MV-4-11 (cell line): ENCODE measurements around the gene SNX25.

ENCODE experiments used
- DNase-seq: peaks from one replicate; lab custom pipeline; 2025; lab: John Stamatoyannopoulos, UW

Gene SNX25

DNA sequence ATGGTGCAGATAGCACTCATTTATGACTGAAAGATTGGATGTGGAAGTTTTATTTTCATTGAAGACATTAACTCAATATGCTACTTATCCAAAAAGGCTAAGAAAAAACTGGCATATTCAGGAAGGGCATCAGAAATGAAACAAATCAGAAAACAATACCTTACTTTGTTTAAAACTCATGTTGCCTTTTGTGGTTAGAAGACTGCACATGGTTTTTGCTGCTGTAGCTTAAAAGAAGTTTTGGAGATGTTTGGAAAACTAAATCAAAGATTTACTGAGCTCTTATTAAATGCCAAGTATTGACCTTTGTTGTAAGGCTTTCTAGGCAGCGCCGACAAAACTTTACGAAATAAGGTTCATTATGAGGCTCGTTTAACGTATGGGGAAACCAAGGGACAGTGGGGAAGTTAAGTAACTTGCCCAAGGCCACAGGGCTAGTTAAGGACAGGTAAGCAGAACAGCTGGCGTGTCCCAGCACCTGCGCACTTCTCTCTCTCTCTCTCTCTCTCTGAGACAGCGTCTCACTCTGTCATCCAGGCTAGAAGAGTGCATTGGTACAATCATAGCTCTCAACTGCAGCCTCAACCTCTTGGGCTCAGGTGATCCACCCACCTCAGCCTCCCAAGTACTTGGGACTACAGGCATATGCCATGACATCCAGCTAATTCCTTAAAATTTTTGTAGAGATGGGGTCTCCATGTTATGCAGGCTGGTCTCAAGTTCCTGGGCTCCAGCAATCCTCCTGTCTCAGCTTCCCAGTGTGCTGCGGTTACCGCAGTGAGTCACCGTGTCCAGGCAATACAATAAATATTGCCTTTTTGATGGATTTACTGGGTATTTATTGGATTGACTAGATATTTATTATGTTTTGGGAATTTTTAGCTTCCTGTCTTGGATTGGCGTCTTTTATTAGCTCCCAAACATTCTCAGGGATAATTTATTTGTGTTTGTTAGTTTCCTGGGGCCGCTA, 170.2 kb downstream of the SNX25 start:
- DNase-seq, result no peak

DNA sequence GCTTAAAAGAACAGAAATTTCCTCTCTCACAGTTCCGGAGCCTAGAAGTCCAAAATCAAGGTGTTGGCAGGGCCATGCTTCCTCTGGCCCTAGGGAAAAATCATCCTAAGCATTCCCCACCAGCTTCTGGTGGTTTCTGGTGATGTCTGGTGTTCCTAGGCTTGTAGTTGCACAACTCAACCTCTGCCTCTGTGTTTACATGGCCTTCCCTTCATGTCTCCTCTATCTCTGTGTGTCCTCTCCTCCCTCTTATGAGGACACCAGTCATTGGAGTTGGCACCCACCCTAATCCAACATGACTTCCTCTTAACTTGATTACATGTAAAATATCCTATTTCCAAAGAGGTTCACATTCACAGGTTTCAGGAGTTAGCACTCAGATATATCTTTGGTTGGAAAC, 170.9 kb downstream of the SNX25 start:
- DNase-seq, result no peak

DNA sequence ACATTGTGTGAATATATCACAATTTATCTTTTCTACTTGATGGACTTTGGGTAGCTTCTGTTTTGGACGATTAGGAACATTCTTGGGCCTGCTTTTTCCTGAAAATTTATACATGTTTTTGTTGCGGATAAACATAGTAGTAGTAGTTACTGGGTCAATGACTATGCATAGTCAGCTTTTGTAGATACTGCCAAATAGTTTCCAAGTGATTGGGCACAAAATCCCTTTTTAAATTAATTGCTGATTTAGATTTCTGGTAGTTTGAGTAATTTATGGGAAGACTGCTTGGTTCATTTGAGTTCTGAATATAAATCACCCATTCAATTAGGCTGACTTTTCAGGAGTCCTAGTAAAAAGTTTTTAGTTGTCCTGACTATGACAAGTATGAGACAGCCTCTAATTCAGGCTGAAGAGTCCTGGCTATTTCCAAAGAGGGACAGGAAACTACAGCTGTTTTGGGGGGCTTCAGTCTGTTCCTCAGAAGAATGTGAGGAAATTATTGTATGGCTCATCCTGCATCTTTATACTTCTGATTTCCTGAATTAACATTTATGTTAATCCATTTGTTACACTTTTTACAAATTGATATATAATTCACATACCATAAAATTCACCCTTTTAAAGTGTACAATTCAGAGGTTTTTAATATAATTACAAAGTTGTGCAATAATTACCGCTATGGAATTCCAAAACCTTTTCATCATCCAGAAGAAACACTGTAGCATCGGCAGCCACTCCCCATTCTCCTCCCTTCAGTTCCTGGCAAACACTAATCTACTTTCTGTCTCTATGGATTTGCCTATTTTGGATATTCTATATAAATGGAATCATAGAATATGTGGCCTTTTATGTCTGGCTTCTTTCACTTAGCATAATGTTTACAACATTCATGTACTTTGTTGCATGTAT, 172.1 kb downstream of the SNX25 start:
- DNase-seq, result no peak

DNA sequence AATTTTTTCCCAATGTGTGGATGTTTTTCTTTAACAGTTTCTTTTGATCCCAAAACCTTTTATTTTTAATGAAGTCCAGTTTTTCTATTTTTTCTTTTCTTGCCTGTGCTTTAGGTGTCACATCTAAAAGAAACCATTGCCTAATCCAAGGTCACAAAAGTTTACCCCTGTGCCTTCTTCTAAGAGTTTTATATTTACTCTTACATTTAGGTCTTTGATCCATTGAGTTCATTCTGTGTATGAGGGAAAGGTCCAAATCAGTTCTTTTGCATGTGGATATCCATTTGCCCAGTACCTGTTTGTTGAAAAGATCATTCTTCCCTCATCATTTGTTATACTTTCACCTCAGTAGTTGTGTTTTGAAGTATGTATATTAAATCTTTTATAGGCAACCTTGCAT, 173.4 kb downstream of the SNX25 start:
- no peak for DNase-seq

DNA sequence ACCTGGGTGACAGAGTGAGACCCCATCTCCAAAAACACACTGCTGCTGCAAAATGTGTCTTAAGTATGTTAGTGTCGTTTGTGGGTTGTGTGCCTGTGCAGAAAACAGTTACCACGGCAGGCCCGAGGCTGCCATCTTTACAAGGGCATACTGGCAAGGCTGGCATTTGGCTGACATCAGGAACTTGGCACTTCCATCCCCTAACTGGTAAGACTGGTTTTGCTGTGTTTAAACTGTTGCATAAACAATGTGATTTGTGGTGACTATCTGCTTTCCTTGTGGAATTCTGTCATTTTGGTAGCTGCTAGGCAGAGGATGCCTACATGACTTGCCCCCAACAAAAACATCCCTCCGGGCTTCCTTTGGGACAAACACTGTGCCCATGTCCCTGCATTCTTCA, 174.1 kb downstream of the SNX25 start:
- DNase-seq, result no peak

DNA sequence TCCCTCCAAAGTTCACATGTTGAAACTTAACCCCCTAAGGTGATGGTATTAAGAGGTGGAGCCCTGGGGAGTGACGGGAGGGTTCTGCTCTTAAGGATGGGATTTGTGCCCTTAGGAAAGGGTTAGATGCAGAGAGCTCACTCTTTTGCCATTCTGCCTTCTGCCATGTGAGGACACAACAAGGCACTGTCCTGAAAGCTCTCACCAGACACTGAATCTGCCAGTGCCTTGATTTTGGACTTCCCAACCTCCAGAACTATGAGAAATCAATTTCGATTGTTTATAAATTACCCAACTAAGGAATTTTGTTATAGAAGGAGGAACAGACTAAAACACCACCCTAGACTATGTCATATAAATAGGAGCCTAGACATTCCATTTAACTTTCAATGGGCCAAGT, 174.7 kb downstream of the SNX25 start:
- no peak for DNase-seq

DNA sequence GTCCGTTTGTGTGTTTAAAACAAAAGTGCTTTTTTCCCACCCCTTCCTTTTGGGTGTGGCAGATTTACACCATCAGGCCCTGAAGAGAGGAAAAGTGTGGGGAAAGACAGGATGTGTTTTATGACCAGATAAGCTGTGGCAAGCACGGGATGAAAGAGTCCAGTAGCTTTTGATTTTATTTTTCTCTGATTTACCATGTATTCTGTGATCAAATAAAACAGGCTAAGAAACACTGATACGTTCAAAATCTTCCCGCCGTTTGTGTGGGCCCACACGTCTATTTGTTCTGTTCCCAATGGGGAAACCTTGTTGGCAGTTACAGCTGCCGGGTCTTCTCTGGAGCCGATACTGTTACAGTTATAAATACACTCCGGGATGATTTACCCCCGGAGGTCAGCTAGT, 175.5 kb downstream of the SNX25 start:
- DNase-seq, result no peak

DNA sequence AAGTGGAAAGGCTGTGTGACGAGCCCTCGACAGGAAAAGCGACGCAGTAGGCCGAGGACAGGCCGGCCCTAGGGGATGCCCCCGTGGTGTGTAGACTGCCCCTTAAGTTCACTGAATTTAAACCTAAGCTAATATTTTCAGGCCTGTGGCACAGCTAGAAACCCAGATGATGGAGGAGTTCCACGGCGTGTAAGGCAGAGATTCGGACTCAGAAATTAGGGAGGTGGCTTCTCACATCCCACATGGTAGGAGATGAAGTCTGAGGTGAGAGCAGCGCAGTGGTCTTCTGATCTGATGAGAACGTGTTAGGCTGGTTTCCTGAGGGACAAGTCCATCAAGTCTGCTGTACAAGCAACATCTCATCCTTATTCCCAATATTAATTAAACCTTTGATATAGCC, 178.6 kb downstream of the SNX25 start:
- no peak for DNase-seq

DNA sequence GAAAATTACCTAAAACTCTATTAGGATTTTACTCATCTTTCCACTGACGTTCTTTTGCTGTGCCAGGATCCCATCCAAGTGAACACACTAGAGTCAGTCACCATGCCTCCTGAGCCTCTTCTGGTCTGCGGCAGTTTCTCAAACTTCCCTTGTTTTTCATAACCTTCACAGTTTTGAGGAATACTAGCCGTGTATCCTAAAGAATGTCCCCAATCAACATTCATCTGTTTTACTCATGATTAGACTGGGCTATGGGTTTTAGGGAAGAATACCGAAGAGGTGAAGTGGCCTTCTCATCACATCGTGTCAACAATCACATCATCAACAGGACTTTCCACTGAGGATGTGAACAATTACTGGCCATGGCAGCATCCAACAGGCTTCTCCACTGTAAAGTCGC, 181.5 kb downstream of the SNX25 start:
- no peak for DNase-seq

DNA sequence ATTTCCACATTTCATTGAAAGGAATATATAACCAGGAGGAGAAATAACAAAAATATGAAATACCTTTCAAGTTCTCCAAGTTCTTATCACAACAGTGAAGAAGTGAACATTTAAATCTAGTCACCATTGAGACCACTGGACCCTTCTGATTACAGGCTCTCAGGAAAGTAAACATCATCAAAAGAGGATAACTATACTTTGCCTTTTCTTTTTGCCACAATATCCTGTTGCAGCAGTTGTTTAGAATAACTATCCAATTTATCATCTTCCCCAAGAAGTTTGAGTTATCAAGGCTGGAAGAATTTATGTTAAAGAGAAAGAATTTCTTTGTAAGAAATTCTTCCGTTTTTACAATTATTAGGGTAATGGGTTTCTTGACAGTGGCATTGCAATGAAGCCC, 182.8 kb downstream of the SNX25 start:
- no peak for DNase-seq

DNA sequence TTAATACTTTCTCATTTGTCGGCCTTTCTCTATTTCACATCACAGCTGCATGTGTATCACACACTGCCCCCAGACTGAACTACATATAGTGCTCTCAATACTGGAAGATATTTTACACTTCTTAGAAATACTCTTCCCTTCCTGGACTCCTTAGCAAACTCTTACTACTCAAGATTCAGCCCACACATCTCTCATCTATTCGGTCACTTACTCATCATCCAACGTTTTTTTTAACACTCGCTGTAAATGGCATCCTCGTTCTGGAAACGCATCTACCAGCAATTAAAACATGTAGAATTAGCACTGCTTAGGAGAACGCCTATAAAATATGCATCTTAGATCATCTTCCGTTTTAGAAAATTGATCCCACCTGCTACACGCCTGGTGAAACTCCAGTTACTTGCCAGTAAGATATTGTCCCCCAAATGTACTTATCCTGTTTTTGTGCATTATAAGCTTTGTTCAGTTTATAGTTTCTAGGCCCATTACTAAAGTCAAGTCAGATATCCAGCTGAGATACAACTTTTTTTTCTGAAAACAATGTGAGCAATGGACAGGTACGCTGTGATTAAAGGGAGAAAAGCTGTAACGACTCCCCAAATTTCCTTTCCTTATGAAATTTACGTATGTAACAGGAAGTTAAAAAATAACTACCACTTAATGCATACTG, 185.3 kb downstream of the SNX25 start:
- no peak for DNase-seq

DNA sequence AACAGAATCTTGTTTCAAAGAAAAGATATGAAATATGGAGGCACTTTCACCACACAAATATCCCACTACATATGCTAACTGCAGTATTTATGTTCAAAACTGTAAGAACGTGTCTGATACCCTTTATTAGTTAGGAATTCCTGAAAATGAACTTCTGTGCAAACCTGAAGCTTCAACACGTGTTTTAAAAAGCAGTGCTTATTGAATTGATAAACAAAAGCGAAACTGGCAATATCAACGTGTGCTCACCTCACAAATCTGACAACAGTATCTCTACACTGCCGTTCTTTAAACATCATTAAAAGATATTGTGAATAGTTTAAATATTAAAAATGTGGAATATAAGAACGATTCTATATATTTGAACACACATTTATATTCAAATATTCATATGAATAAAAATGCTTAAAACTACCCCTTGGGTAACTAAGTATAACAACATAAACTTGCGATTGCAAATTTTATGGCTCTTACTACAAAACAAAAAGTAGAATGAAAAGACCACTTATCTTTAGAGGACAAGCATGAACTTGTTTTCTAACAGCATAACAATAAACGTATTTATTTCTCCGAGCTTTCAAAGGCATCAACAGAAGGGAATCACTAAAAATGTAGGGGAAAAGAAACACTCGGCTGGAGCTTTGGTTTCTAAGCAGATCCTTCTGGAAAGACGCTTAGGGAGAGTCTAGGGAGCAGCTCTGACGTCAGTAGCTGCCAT, 186.0 kb downstream of the SNX25 start, which contains the start of gene LRP2BP:
Gene LRP2BP, minus strand, starts transcription at position 687 of the 718 bp plus-strand sequence. CDS start 17,738 bp downstream, outside the sequence.
- no peak for DNase-seq

DNA sequence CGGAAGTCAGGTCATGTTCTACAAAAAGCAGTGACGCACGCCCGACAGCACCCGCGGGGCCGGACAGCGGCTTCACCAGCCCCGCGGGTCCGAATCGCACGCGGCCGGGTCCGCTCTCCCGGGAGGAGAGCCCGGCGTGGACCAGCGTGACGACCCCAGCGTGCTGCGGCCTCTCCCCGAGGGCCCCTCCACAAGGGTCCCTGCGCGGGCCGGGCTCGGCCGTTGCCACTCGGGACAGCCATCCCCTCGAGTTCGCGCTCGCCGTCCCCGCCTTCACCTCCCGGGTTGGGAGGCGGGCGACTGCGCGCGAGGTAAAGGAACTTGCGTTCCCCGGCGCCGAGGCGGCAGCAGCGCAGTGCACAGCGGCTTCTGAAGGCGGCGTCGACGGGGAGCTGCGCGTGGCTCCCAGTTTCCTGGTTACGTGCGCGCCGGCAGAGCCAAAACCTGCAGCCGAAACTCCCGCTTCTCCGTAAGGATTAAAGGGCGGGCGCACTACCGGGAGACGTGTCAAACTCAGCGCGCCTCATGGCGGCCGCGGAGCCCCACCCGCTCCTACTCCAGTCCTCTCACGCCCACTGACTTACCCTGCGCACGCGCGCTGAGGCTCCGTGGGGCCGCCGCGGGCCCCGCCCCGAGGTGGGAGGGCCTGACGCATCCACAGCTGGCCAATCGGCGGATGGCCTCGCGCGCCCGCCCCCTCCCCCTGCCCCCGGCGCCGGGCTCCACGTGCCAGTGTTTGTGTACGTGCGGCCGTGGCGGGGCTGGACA, 186.7 kb downstream of the SNX25 start:
- peak; percentile 92 for DNase-seq

DNA sequence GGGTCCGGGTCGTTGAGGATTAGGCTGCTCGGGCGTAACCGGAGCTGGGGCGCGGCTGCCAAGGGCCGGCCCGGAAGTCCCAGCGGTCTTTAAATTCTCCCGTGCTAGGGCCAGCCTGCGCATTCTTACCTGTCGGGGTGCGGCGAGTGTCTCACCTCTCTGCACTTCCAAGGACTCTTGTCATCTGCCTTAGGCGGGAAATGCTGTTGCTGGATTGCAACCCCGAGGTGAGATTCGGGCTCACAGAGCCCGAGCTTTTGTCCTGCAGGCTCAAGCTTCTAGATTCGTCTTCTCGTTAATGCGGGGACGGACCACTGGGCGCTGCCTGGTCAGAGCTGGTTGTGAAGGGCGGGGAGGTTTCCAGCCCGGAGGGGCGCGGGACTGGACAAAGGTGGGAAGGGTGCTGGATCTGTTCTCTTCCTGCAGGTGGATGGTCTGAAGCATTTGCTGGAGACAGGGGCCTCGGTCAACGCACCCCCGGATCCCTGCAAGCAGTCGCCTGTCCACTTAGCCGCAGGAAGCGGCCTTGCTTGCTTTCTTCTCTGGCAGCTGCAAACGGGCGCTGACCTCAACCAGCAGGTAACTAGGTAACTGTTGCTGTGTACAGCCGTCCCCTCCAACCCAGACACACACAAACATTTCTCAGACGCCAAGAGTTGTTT, 187.5 kb downstream of the SNX25 start, which contains the start of gene ANKRD37:
Gene ANKRD37, plus strand, starts transcription at position 118 of the 662 bp plus-strand sequence. Its CDS starts 83 bp downstream, at position 201.
- DNase-seq, result no peak

DNA sequence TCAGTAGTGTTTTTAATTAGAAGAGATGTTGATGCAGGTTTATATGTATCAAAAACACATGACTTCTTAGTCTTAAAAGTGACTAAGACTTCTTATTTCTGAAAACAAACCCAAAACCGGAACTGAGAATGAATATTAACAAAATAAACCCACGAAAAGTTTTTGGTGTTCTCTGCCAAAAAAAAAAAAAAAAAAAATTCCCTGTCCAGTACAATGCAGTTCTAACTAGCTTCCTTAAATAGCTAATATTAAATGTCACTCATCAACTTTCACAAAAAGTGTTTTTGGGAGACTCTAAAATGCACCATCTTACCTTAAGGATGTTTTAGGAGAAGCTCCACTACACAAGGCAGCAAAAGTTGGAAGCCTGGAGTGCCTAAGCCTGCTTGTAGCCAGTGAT, 189.2 kb downstream of the SNX25 start:
- DNase-seq, result peak; percentile 56

DNA sequence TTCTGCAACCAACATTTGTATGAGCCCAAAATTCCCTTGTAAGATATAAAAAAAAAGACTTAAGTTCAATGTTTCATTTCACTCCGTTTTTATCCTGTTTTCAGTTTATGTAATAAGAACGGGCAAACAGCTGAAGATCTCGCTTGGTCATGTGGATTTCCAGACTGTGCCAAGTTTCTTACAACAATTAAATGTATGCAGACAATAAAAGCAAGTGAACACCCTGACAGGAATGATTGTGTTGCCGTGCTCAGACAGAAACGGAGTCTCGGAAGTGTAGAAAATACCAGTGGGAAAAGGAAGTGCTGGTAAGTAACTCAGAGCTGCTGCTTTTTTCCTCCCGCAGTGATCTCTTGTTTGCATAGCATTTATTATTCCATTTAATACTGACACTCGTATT, 190.1 kb downstream of the SNX25 start:
- DNase-seq, result no peak

DNA sequence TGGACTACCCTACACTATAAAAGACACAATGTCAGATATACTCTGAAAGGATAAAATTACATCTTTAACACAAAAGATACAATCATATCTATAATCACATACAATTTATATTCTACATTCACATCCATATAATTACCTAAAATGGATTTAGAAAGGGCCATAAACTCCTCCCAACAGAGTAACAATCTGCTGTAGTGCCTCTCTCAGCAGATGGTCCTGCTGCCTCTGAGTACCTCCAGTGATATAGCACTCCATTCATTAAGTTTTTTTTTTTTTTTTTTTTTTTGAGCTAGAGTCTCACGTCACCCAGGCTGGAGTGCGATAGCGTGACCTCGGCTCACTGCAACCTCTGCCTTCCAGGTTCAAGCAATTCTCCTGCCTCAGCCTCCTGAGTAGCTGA, 194.6 kb downstream of the SNX25 start:
- no peak for DNase-seq

DNA sequence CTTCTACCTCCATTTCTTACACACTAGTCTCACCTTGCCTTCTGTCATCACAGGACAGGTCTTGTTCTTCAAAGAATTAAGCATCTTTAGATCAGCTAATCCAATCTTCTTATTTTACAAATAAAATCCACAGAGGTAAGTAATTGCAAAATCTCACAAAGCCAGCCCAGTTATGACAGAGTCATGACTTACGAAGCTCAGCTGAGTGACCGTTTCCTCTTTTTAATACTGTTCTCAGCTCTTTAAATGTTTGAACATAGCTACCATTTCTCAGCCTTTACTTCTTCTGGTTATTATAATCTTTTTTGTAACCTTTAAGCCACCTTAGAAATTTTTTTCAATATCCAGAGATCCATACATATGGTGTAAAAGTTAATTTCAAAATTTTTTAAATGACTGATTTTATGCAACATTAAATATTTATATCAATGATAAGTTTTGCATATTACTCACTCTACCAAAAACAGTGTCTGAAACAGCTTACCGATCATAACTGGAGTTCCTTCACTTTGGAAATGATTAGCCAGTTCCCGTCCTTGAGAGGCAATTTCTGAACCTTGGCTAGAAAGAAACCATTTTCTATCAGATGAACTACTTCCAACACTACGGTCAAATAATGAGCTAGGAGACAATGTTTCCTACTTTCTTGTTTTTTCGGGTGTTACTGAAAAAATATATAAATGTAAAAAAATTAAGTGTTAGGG, 196.1 kb downstream of the SNX25 start:
- DNase-seq, result peak; percentile 75

DNA sequence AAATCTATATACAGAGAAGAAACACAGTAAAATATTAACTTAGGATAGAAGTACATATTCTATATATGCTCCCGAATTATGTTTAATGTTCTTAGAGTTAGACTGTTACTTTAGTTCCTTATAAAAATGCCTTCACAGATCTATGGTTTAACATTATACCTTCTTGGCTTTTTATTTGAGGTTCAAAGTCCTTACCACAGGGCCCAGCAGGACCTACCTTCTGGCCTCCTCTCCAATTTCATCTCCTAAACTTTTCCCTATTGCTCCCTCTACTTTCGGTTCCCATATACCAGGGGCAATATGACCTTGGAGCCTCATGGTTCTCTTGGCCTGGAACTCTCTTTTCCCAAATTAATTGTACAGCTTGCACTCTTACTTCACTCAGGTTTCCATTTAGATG, 199.0 kb downstream of the SNX25 start:
- DNase-seq, result no peak
